Fibroblast of villous mesenchyme (primary cell): Measurements from ENCODE around the gene PDLIM4. TPM values are rescaled to one million over a fixed set of nuclear protein-coding genes. Genes with fewer than 3 reads are reported as not detected.

Experiments used
- DNase-seq: peaks from one replicate; pipeline ENCODE4 v3.0.0-alpha.2; 2010; ENCODE audit warnings: low read depth
- H3K4me3 ChIP-seq: 2 replicates; pipeline ENCODE4 v1.5.1; 2011; ENCODE audit warnings: low read depth, mild to moderate bottlenecking, low read length
- total RNA-seq: library from RNA; depleted of rRNA; stranded (reverse); fragments of >200 nt; gene quantifications from 2 replicates; pipeline ENCODE4 v1.2.3, GENCODE V29; 2012
- TF ChIP-seq, protein P1 (sequence below): IDR thresholded peaks from 2 replicates; pipeline ENCODE4 v1.5.1; 2012; ENCODE audit warnings: low read depth, mild to moderate bottlenecking, low read length; ENCODE audit not compliant: insufficient read depth

The PDLIM4 gene
- total RNA-seq, result 42.8 and 97.2 TPM in 2 replicates

- TF ChIP-seq, protein P1, sequence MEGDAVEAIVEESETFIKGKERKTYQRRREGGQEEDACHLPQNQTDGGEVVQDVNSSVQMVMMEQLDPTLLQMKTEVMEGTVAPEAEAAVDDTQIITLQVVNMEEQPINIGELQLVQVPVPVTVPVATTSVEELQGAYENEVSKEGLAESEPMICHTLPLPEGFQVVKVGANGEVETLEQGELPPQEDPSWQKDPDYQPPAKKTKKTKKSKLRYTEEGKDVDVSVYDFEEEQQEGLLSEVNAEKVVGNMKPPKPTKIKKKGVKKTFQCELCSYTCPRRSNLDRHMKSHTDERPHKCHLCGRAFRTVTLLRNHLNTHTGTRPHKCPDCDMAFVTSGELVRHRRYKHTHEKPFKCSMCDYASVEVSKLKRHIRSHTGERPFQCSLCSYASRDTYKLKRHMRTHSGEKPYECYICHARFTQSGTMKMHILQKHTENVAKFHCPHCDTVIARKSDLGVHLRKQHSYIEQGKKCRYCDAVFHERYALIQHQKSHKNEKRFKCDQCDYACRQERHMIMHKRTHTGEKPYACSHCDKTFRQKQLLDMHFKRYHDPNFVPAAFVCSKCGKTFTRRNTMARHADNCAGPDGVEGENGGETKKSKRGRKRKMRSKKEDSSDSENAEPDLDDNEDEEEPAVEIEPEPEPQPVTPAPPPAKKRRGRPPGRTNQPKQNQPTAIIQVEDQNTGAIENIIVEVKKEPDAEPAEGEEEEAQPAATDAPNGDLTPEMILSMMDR, result no peak
- DNase-seq, result peak; percentile 44
- H3K4me3 ChIP-seq, result peak within 1 kb of the TSS; percentile 71
Observed at GRCh38 chr5:132257131-132258101, at the start of gene PDLIM4. Gene PDLIM4 (plus strand): TSS chr5:132257696. CDS start chr5:132257735, 39 bp downstream.

GRCh38 chr5:132207778-132208177, 49.7 kb upstream of the PDLIM4 start:
- no peak for DNase-seq
- no peak overlapping the region for H3K4me3 ChIP-seq
- TF ChIP-seq, protein P1, result no peak

GRCh38 chr5:132209131-132209530, 48.4 kb upstream of the PDLIM4 start:
- H3K4me3 ChIP-seq, result no peak overlapping the region
- peak; percentile 49 for DNase-seq
- TF ChIP-seq, protein P1, result no peak

- TF ChIP-seq, protein P1, result no peak
- DNase-seq, result no peak
- H3K4me3 ChIP-seq, result no peak overlapping the region
Observed at GRCh38 chr5:132209901-132210545, 47.5 kb upstream of the PDLIM4 start.

DNA sequence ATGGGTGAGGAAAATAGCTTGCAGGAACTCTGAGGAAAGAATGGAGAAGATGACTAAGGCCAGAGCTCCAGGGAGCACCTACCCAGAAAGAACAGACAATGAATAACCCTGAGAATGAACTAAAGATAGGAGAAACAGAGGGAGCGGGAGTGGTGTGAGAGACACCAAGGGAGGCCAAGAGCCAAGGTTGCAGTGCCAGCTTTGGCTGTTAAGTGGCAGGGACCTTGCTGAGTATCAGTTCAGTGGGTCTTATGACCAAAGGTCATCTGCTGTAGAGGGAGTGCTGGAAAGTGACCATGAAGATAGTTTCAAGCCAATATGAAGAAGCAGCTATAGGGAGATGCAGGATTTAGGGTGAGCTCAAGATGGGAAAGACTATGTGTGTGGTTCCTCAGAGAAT, 46.6 kb upstream of the PDLIM4 start:
- no peak for DNase-seq
- TF ChIP-seq, protein P1, result no peak
- no peak overlapping the region for H3K4me3 ChIP-seq

- no peak for DNase-seq
- TF ChIP-seq, protein P1, result no peak
- H3K4me3 ChIP-seq, result no peak overlapping the region
Observed at GRCh38 chr5:132211787-132212186, 45.7 kb upstream of the PDLIM4 start.
